HL-60 (cell line): Measurements from ENCODE around the gene NLGN1.

ENCODE experiments used
- GABPA ChIP-seq: IDR thresholded peaks from 2 replicates; pipeline ENCODE4 v1.6.1; 2012; ENCODE audit warnings: low read depth
- POLR2AphosphoS5 ChIP-seq: IDR thresholded peaks from 2 replicates; pipeline ENCODE4 v1.6.1; 2012; ENCODE audit warnings: low read depth
- TF ChIP-seq, protein P1 (sequence below): IDR thresholded peaks from one replicate; pipeline ENCODE4 v1.5.1; 2011; ENCODE audit warnings: low read length, control low read depth, inconsistent platforms; ENCODE audit not compliant: insufficient read depth
- TF ChIP-seq, protein P2 (sequence below): IDR thresholded peaks from 2 replicates; pipeline ENCODE4 v1.6.1; 2012; ENCODE audit warnings: low read depth; ENCODE audit not compliant: insufficient replicate concordance

DNA sequence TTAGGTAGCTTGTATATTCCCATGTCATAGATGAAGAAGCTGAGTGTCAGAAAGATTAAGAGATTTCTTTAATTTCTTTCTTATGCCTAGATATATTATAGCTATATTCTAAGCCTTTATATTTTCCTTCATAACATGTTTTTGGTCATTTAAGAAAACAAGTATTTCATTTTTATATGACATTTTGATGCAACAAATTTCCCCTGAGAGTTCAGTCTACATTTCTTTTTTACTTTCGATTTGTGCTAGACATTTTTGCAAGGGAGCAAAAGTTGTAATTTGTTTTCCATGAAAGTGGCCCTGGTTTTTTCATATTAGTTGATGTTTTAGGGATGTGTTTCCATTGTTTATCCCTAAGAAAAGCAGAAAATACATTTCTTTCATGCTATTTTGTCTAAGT, 344.9 kb downstream of the NLGN1 start:
- TF ChIP-seq, protein P1, sequence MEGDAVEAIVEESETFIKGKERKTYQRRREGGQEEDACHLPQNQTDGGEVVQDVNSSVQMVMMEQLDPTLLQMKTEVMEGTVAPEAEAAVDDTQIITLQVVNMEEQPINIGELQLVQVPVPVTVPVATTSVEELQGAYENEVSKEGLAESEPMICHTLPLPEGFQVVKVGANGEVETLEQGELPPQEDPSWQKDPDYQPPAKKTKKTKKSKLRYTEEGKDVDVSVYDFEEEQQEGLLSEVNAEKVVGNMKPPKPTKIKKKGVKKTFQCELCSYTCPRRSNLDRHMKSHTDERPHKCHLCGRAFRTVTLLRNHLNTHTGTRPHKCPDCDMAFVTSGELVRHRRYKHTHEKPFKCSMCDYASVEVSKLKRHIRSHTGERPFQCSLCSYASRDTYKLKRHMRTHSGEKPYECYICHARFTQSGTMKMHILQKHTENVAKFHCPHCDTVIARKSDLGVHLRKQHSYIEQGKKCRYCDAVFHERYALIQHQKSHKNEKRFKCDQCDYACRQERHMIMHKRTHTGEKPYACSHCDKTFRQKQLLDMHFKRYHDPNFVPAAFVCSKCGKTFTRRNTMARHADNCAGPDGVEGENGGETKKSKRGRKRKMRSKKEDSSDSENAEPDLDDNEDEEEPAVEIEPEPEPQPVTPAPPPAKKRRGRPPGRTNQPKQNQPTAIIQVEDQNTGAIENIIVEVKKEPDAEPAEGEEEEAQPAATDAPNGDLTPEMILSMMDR, result no peak
- no peak for TF ChIP-seq POLR2AphosphoS5
- TF ChIP-seq GABPA, result no peak
- TF ChIP-seq, protein P2, sequence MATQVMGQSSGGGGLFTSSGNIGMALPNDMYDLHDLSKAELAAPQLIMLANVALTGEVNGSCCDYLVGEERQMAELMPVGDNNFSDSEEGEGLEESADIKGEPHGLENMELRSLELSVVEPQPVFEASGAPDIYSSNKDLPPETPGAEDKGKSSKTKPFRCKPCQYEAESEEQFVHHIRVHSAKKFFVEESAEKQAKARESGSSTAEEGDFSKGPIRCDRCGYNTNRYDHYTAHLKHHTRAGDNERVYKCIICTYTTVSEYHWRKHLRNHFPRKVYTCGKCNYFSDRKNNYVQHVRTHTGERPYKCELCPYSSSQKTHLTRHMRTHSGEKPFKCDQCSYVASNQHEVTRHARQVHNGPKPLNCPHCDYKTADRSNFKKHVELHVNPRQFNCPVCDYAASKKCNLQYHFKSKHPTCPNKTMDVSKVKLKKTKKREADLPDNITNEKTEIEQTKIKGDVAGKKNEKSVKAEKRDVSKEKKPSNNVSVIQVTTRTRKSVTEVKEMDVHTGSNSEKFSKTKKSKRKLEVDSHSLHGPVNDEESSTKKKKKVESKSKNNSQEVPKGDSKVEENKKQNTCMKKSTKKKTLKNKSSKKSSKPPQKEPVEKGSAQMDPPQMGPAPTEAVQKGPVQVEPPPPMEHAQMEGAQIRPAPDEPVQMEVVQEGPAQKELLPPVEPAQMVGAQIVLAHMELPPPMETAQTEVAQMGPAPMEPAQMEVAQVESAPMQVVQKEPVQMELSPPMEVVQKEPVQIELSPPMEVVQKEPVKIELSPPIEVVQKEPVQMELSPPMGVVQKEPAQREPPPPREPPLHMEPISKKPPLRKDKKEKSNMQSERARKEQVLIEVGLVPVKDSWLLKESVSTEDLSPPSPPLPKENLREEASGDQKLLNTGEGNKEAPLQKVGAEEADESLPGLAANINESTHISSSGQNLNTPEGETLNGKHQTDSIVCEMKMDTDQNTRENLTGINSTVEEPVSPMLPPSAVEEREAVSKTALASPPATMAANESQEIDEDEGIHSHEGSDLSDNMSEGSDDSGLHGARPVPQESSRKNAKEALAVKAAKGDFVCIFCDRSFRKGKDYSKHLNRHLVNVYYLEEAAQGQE, result no peak
